DOHH2 (cell line): Measurements from ENCODE around the gene NXPH3.

ENCODE experiments used
- H3F3A ChIP-seq: fragments of 200-600 bp; sonication (generic), shearing (Covaris generic); 2 replicates; pipeline ENCODE4 v1.6.0; 2016; ENCODE audit warnings: antibody characterized with exemption, mild to moderate bottlenecking; ENCODE audit not compliant: control insufficient read depth, insufficient read depth
- H3K27ac ChIP-seq: fragments of 200-600 bp; sonication (generic); 2 replicates; pipeline ENCODE4 v1.5.1; 2014; ENCODE audit warnings: low read depth, mild to moderate bottlenecking, low read length, moderate library complexity
- H3K27me3 ChIP-seq: fragments of 200-600 bp; sonication (generic); 2 replicates; pipeline ENCODE4 v1.6.1; 2014; ENCODE audit warnings: mild to moderate bottlenecking, low read length, mixed read lengths; ENCODE audit not compliant: control insufficient read depth
- H3K36me3 ChIP-seq: fragments of 200-600 bp; sonication (generic); 2 replicates; pipeline ENCODE4 v1.6.1; 2014; ENCODE audit warnings: mild to moderate bottlenecking, low read length, moderate library complexity, mixed read lengths; ENCODE audit not compliant: control insufficient read depth
- H3K4me1 ChIP-seq: fragments of 200-600 bp; sonication (generic); 2 replicates; pipeline ENCODE4 v1.6.1; 2014; ENCODE audit warnings: mild to moderate bottlenecking, low read length, mixed read lengths; ENCODE audit not compliant: control insufficient read depth
- H3K4me2 ChIP-seq: fragments of 200-600 bp; sonication (generic); 2 replicates; pipeline ENCODE4 v1.6.0; 2014; ENCODE audit warnings: mild to moderate bottlenecking, low read length, moderate library complexity
- H3K4me3 ChIP-seq: fragments of 200-600 bp; sonication (generic); 2 replicates; pipeline ENCODE4 v1.5.1; 2014; ENCODE audit warnings: mild to moderate bottlenecking, low read length, mixed read lengths
- H3K79me2 ChIP-seq: fragments of 200-600 bp; sonication (generic); 2 replicates; pipeline ENCODE4 v1.6.1; 2014; ENCODE audit warnings: mild to moderate bottlenecking, low read length, mixed read lengths; ENCODE audit not compliant: control insufficient read depth
- H3K9me2 ChIP-seq: fragments of 200-600 bp; sonication (generic); replicated peaks from 2 replicates; pipeline ENCODE4 v1.6.1; 2014; ENCODE audit warnings: mild to moderate bottlenecking, low read length, mixed read lengths; ENCODE audit not compliant: control insufficient read depth
- H3K9me3 ChIP-seq: fragments of 200-600 bp; sonication (generic); 2 replicates; pipeline ENCODE4 v1.6.1; 2014; ENCODE audit warnings: antibody characterized with exemption, low read length, mixed read lengths; ENCODE audit not compliant: control insufficient read depth, insufficient read depth
- H4K20me1 ChIP-seq: fragments of 200-600 bp; sonication (generic); 2 replicates; pipeline ENCODE4 v1.6.0; 2014; ENCODE audit warnings: low read depth, mild to moderate bottlenecking, antibody characterized with exemption, low read length, moderate library complexity; ENCODE audit not compliant: control insufficient read depth, insufficient read depth
- EZH2phosphoT487 ChIP-seq: fragments of 200-600 bp; sonication (generic); IDR thresholded peaks from 2 replicates; pipeline ENCODE4 v1.6.1; 2017; ENCODE audit warnings: borderline replicate concordance, mild to moderate bottlenecking, antibody characterized with exemption, low read length, moderate library complexity, mixed read lengths
- TF ChIP-seq, protein P1 (sequence below): fragments of 200-600 bp; sonication (generic); IDR thresholded peaks from one replicate; pipeline ENCODE4 v1.5.1; 2014; ENCODE audit warnings: antibody characterized with exemption, mild to moderate bottlenecking, low read depth, low read length; ENCODE audit not compliant: poor library complexity, severe bottlenecking

Gene NXPH3

GRCh38 chr17:49574945-49575678 lies 559 bp upstream of the NXPH3 start:
- H3K36me3 ChIP-seq, result no peaks in the 10 kb centered on the region
- no peak overlapping the region for H3K4me2 ChIP-seq

DNA sequence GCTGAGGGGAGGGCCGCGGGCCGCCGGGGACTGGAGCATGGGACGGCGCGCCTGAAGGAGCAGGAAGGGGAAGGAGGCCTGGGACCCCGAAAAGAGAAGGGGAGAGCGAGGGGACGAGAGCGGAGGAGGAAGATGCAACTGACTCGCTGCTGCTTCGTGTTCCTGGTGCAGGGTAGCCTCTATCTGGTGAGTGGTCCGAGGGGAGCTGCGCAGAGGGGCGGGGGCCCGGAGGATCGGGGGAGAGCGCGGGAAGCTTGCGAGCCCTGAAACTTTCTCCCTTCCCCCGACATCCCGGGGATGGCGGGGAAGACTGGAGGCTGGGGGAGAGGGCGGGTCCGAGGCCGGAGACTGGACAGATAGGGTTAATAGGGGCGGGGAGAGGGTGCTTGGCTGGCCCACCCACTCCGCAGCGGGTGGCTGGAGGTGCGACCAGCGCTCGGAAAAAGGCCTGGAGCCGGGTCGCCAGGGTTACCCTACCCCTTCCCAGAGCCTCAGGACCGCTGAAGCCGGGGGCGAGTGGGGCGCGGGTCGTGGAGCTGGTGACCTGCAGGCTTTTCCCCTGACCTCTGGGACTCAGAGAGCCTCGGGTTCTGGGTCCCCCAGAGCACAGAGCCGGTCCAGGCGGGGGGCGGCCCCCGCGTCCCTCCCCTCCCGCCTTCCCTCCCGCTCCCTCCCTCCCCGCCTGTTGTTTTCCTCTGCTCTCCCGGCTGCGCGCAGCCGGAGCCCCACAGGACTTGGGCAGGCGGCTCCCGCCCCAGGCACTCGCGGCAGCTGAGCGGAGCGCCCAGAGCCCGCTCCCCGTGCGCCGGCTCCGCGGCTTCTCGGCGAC lies 631 bp downstream of the NXPH3 start:
- H3K27me3 ChIP-seq, result peaks cover 61% of the 10 kb centered on the region
- no peaks in the 10 kb centered on the region for H3K9me2 ChIP-seq
- no peaks in the 10 kb centered on the region for H3K36me3 ChIP-seq
- TF ChIP-seq, protein P1, sequence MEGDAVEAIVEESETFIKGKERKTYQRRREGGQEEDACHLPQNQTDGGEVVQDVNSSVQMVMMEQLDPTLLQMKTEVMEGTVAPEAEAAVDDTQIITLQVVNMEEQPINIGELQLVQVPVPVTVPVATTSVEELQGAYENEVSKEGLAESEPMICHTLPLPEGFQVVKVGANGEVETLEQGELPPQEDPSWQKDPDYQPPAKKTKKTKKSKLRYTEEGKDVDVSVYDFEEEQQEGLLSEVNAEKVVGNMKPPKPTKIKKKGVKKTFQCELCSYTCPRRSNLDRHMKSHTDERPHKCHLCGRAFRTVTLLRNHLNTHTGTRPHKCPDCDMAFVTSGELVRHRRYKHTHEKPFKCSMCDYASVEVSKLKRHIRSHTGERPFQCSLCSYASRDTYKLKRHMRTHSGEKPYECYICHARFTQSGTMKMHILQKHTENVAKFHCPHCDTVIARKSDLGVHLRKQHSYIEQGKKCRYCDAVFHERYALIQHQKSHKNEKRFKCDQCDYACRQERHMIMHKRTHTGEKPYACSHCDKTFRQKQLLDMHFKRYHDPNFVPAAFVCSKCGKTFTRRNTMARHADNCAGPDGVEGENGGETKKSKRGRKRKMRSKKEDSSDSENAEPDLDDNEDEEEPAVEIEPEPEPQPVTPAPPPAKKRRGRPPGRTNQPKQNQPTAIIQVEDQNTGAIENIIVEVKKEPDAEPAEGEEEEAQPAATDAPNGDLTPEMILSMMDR, result no peak
- no peak; the same call in 1 of the 2 replicates for TF ChIP-seq EZH2phosphoT487
- H3K4me1 ChIP-seq, result no peaks in the 10 kb centered on the region
- no peak overlapping the region for H3K27ac ChIP-seq
- H3K4me2 ChIP-seq, result no peak overlapping the region
- H3K4me3 ChIP-seq, result no peak overlapping the region
- no peaks in the 10 kb centered on the region for H4K20me1 ChIP-seq
- H3K9me3 ChIP-seq, result no peaks in the 10 kb centered on the region
- no peaks in the 10 kb centered on the region for H3F3A ChIP-seq
- H3K79me2 ChIP-seq, result no peaks in the 10 kb centered on the region

More at GRCh38 chr17:49574945-49575678, 559 bp upstream of the NXPH3 start:
- no peaks in the 10 kb centered on the region for H3K9me3 ChIP-seq
- no peaks in the 10 kb centered on the region for H3K79me2 ChIP-seq
- no peak overlapping the region for H3K27ac ChIP-seq
- no peaks in the 10 kb centered on the region for H3F3A ChIP-seq
- no peaks in the 10 kb centered on the region for H4K20me1 ChIP-seq
- H3K4me3 ChIP-seq, result no peak overlapping the region
- peaks cover 4% of the 10 kb centered on the region; the same call in 1 of the 2 replicates for H3K4me1 ChIP-seq
- TF ChIP-seq EZH2phosphoT487, result no peak
- TF ChIP-seq, protein P1, result no peak
- no peaks in the 10 kb centered on the region for H3K9me2 ChIP-seq
- peaks cover 71% of the 10 kb centered on the region for H3K27me3 ChIP-seq

DNA sequence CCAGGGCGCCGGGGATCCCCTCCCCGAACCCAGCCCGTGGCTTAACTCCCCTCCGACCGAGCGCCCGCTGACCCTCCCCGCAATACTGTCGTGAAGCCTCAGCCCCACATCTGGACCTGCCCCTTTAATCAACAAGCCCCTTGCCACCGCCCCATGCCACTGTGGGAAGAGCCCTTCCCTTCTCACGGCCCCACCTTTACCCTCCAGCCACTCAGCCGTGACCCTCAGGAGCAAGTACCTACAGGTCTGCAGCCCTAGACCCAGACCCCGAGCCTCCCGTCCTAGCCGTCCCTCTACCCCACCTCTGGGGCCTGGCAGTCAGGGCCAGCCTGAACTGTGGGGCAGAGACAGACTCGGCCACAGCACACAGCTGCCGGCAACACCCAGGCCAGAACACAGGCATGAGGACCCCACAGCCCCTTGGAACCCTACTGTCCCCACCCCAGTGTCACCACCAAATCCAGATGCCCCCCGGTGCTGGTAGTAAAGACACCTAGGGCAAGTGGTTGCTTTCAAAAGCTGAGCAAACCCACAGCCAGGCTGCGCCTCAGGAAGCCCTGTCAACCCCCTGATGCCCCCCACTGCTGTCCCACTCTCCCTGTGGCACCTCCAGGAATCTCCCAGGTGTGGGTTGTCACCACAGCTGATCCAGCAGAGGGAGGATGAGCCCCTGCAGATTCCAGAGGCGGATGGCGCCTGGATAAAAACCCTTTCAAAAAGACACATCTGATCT lies 1.4 kb downstream of the NXPH3 start:
- no peaks in the 10 kb centered on the region for H3K79me2 ChIP-seq
- no peaks in the 10 kb centered on the region for H4K20me1 ChIP-seq
- no peak overlapping the region for H3K4me2 ChIP-seq
- H3K4me1 ChIP-seq, result no peaks in the 10 kb centered on the region
- no peaks in the 10 kb centered on the region for H3K9me3 ChIP-seq
- TF ChIP-seq, protein P1, result no peak
- no peak for TF ChIP-seq EZH2phosphoT487
- no peaks in the 10 kb centered on the region for H3K36me3 ChIP-seq
- H3F3A ChIP-seq, result no peaks in the 10 kb centered on the region
- no peak overlapping the region for H3K27ac ChIP-seq
- no peaks in the 10 kb centered on the region for H3K9me2 ChIP-seq
- H3K4me3 ChIP-seq, result no peak overlapping the region
- peaks cover 54% of the 10 kb centered on the region for H3K27me3 ChIP-seq
